VCaP (cell line): ENCODE measurements around the gene MAP3K5.

Experiments
- H3K27ac ChIP-seq: fragments of 450-650 bp; 2 replicates; pipeline ENCODE4 v1.5.1; 2017
- CTCF ChIP-seq: fragments of 450-650 bp; conservative IDR thresholded peaks from 2 replicates; pipeline ENCODE4 v1.5.1; 2017; ENCODE audit warnings: mild to moderate bottlenecking, moderate library complexity

MAP3K5 gene

GRCh38 chr6:136639702-136640101 is 152.6 kb downstream of the MAP3K5 start:
- H3K27ac ChIP-seq = no peak overlapping the region
- TF ChIP-seq CTCF = no peak

- no peak for TF ChIP-seq CTCF
- H3K27ac ChIP-seq = no peak overlapping the region
These were observed 156.7 kb downstream of the MAP3K5 start for GRCh38 chr6:136635615-136636014.

GRCh38 chr6:136633355-136633754 is 158.9 kb downstream of the MAP3K5 start:
- H3K27ac ChIP-seq = no peak overlapping the region
- TF ChIP-seq CTCF = no peak

GRCh38 chr6:136628996-136629395 is 163.3 kb downstream of the MAP3K5 start:
- TF ChIP-seq CTCF = no peak
- no peak overlapping the region for H3K27ac ChIP-seq

GRCh38 chr6:136627191-136627590 is 165.1 kb downstream of the MAP3K5 start:
- no peak for TF ChIP-seq CTCF
- no peak overlapping the region for H3K27ac ChIP-seq

GRCh38 chr6:136625293-136625692 is 167.0 kb downstream of the MAP3K5 start:
- TF ChIP-seq CTCF = no peak

GRCh38 chr6:136624347-136624746 is 167.9 kb downstream of the MAP3K5 start:
- no peak overlapping the region for H3K27ac ChIP-seq
- TF ChIP-seq CTCF = no peak

More at GRCh38 chr6:136625293-136625692, 167.0 kb downstream of the MAP3K5 start:
- no peak overlapping the region for H3K27ac ChIP-seq

- TF ChIP-seq CTCF = no peak
- H3K27ac ChIP-seq = no peak overlapping the region
These were observed 174.2 kb downstream of the MAP3K5 start for GRCh38 chr6:136618086-136618485.
